Sigmoid colon (tissue), 7 donors: ENCODE data around the gene TRIO. TPM values are rescaled to one million over a fixed set of nuclear protein-coding genes. Genes with fewer than 3 reads are reported as not detected.

Source experiments
- DNase-seq: peaks from one replicate; pipeline ENCODE4 v3.0.0-alpha.2; 2019
- H3K27ac ChIP-seq, 4 donors: fragments of 200-600 bp; sonication (generic); one replicate each; pipeline ENCODE4 v1.5.1; 2016 to 2019; ENCODE audit warnings: mild to moderate bottlenecking in 1 of 4
- H3K27me3 ChIP-seq, 3 donors: fragments of 200-600 bp; sonication (generic); one replicate each; pipeline ENCODE4 v1.5.1; 2019; ENCODE audit warnings: mild to moderate bottlenecking in 1 of 3
- H3K36me3 ChIP-seq, 4 donors: fragments of 200-600 bp; sonication (generic); one replicate each; pipeline ENCODE4 v1.5.1; 2016 to 2019
- H3K4me1 ChIP-seq, 4 donors: fragments of 200-600 bp; sonication (generic); one replicate each; pipeline ENCODE4 v1.5.1; 2017 to 2019
- H3K4me3 ChIP-seq, 4 donors: fragments of 200-600 bp; sonication (generic); one replicate each; pipeline ENCODE4 v1.5.1; 2017 to 2019; ENCODE audit warnings: mild to moderate bottlenecking in 2 of 4, moderate library complexity in 1 of 4
- H3K9me3 ChIP-seq, 4 donors: fragments of 200-600 bp in 3 of 4; sonication (generic) in 3 of 4; one replicate each; pipeline versions ENCODE4 v1.5.1 to v1.6.1; 2013 to 2019
- CTCF ChIP-seq, 4 experiments: fragments of 450-650 bp in 3 of 4; fragments of 200-600 bp in 1 of 4; IDR thresholded peaks; one replicate each; pipeline ENCODE4 v1.5.1; 2016 to 2019; ENCODE audit warnings: antibody characterized with exemption in 4 of 4, mild to moderate bottlenecking in 3 of 4, moderate library complexity in 2 of 4
- EP300 ChIP-seq, 4 donors: sonication (generic); formaldehyde crosslinking; IDR thresholded peaks; one replicate each; pipeline ENCODE4 v1.6.1; 2017; ENCODE audit warnings: antibody characterized with exemption in 4 of 4
- POLR2A ChIP-seq, 2 donors: fragments of 450-650 bp; IDR thresholded peaks; one replicate each; pipeline ENCODE4 v1.6.1; 2016; ENCODE audit warnings: antibody characterized with exemption in 2 of 2, mild to moderate bottlenecking in 2 of 2, moderate library complexity in 2 of 2
- POLR2AphosphoS5 ChIP-seq, 4 donors: sonication (generic); formaldehyde crosslinking; IDR thresholded peaks; one replicate each; pipeline ENCODE4 v1.6.1; 2017; ENCODE audit warnings: antibody characterized with exemption in 4 of 4
- WGBS, 2 donors: extraction: QIAGEN DNeasy Blood & Tissue Kit; methylation state at CpG; one replicate each; pipeline ENCODE4 v1.1.7; 2013; 5-methylcytosine and 5-hydroxymethylcytosine counted together
- intact Hi-C: fragments of 100-400 bp; cut with DNase I; formaldehyde crosslinking; loops from one replicate; pipeline ENCODE4 v1.15.1; 2023
- polyA plus RNA-seq, 3 donors: library from polyadenylated mRNA; stranded (reverse); fragments of 200-250 nt; gene quantifications; one replicate each; pipeline ENCODE4 v1.2.3, GENCODE V29; 2013
- total RNA-seq, 4 donors: library from RNA; depleted of rRNA; stranded (reverse); fragments of >200 nt; gene quantifications; one replicate each; pipeline ENCODE4 v1.1.0, GENCODE V29; 2016
- donor health status: healthy with polysubstance abuse.
- donor health status: Bipolar disorder and iron deficiency.
- donor health status: healthy.

TRIO gene
- total and polyA plus RNA-seq, 7 donors: 34.8 to 300 (median 119) TPM

DNA sequence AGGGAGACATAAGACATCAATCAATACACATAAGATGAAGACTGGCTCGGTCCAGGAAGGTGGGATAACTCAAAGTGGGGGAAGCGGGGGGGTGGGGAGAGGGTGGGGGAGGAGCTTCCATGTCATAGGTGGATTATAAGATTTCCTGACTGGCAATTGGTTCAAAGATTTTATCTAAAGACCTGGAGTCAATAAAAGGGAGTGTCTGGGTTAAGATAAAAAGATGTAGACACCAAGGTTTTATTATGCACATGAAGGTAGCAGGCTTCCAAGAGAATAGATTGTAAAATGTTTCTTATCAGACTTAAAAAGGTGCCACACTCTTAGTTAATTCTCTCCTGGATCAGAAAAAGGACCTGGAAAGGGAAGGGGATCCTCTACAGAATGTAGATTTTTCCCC lies 412.9 kb downstream of the TRIO start:
- H3K4me3 ChIP-seq: no peak overlapping the region
- no peaks in the 10 kb centered on the region for H3K36me3 ChIP-seq
- intact Hi-C loops: no loop called here
- WGBS, 2 donors: 21 to 63% methylated on average over 2 of the region's 2 CpGs
- no peaks in the 10 kb centered on the region for H3K9me3 ChIP-seq
- H3K27me3 ChIP-seq: no peaks in the 10 kb centered on the region
- DNase-seq: no peak
- no peak for TF ChIP-seq POLR2A (IDR thresholded peaks at IDR 0.05)
- TF ChIP-seq EP300 (IDR thresholded peaks at IDR 0.05): no peak
- no peak for TF ChIP-seq POLR2AphosphoS5 (IDR thresholded peaks at IDR 0.05)
- TF ChIP-seq CTCF (IDR thresholded peaks at IDR 0.05): no peak
- no peak overlapping the region for H3K27ac ChIP-seq
- H3K4me1 ChIP-seq: no peaks in the 10 kb centered on the region

GRCh38 chr5:14557203-14557770 lies 414.1 kb downstream of the TRIO start:
- Histone ChIP-seq H3K27ac (no peak overlapping the region), H3K9me3 (no peaks in the 10 kb centered on the region), H3K36me3 (no peaks in the 10 kb centered on the region), H3K27me3 (no peaks in the 10 kb centered on the region), H3K4me3 (no peak overlapping the region), H3K4me1 (no peaks in the 10 kb centered on the region)
- DNase-seq: no peak
- 14 to 52% methylated on average over 8 of the region's 8 CpGs for WGBS, 2 donors
- intact Hi-C loops: no loop called here
- TF ChIP-seq POLR2AphosphoS5 (IDR thresholded peaks at IDR 0.05) (no peak), CTCF (IDR thresholded peaks at IDR 0.05) (no peak), POLR2A (IDR thresholded peaks at IDR 0.05) (no peak), EP300 (IDR thresholded peaks at IDR 0.05) (no peak)

DNA sequence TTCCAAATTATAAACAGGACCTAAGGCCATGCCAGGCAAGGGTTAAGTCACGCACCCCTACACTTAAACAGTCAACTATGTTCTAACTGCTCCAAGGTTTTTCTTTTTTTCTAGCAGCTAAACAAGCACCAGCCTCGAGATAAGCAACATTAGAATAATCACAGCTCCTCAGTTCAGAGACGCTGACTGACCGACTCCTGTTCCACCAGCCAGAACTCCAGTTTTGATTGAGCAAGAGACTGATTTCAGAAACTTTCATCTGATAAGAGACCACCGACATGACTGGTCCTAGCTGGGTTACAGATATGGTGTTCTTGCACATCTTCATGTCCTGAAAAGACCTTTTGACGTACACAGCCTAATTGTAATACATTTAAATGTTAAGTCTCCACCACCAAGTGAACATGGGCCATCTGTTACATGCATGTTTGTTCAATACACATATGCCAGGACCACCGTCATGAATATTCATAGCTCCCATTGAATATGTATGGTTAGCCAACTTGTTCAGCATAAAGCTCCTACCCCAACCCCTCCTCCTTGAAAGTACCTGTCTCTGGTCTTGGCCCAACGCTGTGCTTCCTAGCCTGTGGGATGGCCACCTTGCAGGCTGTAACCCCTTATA lies 414.8 kb downstream of the TRIO start:
- WGBS, 2 donors: 16 to 59% methylated on average over 8 of the region's 8 CpGs
- Histone ChIP-seq H3K36me3 (no peaks in the 10 kb centered on the region), H3K27ac (no peak overlapping the region), H3K27me3 (no peaks in the 10 kb centered on the region), H3K4me3 (no peak overlapping the region), H3K4me1 (no peaks in the 10 kb centered on the region), H3K9me3 (no peaks in the 10 kb centered on the region)
- TF ChIP-seq POLR2A (IDR thresholded peaks at IDR 0.05) (no peak), CTCF (IDR thresholded peaks at IDR 0.05) (no peak), EP300 (IDR thresholded peaks at IDR 0.05) (no peak), POLR2AphosphoS5 (IDR thresholded peaks at IDR 0.05) (no peak)
- intact Hi-C loops: no loop called here
- DNase-seq: no peak

Other genes starting within 250 kb of the TRIO start
- gene DNAH5, start 198.7 kb upstream of the TRIO start, total RNA-seq: under 1 TPM; under 0.01 to 0.41 (median 0.26) TPM
- gene DNAH5, start 198.7 kb upstream of the TRIO start, polyA plus RNA-seq: under 1 TPM in 1 of 3 donors, not detected in 2; 0.04 TPM